OCI-LY7 (cell line): ENCODE results near the gene MAN1C1.

ENCODE experiments used
- CTCF ChIP-seq: fragments of 200-600 bp; sonication (generic); conservative IDR thresholded peaks from 2 replicates; pipeline ENCODE4 v1.5.1; 2014; ENCODE audit warnings: mild to moderate bottlenecking, antibody characterized with exemption, low read length, moderate library complexity, mixed read lengths
- EZH2phosphoT487 ChIP-seq: fragments of 200-600 bp; sonication (generic); IDR thresholded peaks from 2 replicates; pipeline ENCODE4 v1.6.1; 2018; ENCODE audit warnings: low read depth, borderline replicate concordance, mild to moderate bottlenecking, mixed run types, antibody characterized with exemption, low read length, moderate library complexity, mixed read lengths

- TF ChIP-seq CTCF, result no peak
- TF ChIP-seq EZH2phosphoT487, result no peak
Measured at GRCh38 chr1:25718732-25719131, 102.1 kb downstream of the MAN1C1 start.
